Neural cell (in vitro differentiated cells): ENCODE data around the gene C6orf132.

ENCODE experiments used
- EP300 ChIP-seq: fragments of 450-650 bp; conservative IDR thresholded peaks from 2 replicates; pipeline ENCODE4 v1.6.1; 2014; ENCODE audit warnings: antibody characterized with exemption, mild to moderate bottlenecking, moderate library complexity; ENCODE audit not compliant: poor library complexity, severe bottlenecking
- EZH2 ChIP-seq: fragments of 200-600, 300-800 bp; shearing (Covaris generic), sonication (generic); IDR thresholded peaks from 2 replicates; pipeline ENCODE4 v1.6.1; 2014; ENCODE audit warnings: antibody characterized with exemption, low read length, borderline replicate concordance, mild to moderate bottlenecking; ENCODE audit not compliant: insufficient read depth, poor library complexity, severe bottlenecking
- MXI1 ChIP-seq: fragments of 450-650 bp; conservative IDR thresholded peaks from 2 replicates; pipeline ENCODE4 v1.6.1; 2014; ENCODE audit warnings: antibody characterized with exemption, mild to moderate bottlenecking; ENCODE audit not compliant: poor library complexity, severe bottlenecking
- POLR2AphosphoS5 ChIP-seq: IDR thresholded peaks from 2 replicates; pipeline ENCODE4 v1.6.1; 2012
- RAD21 ChIP-seq: fragments of 450-650 bp; conservative IDR thresholded peaks from 2 replicates; pipeline ENCODE4 v1.6.1; 2014; ENCODE audit warnings: antibody characterized with exemption, mild to moderate bottlenecking, moderate library complexity
- REST ChIP-seq: IDR thresholded peaks from 2 replicates; pipeline ENCODE4 v1.6.1; 2012; ENCODE audit warnings: borderline replicate concordance
- SMC3 ChIP-seq: fragments of 450-650 bp; conservative IDR thresholded peaks from 2 replicates; pipeline ENCODE4 v1.6.1; 2014; ENCODE audit warnings: antibody characterized with exemption, mild to moderate bottlenecking, moderate library complexity; ENCODE audit not compliant: poor library complexity
- TAF1 ChIP-seq: IDR thresholded peaks from 2 replicates; pipeline ENCODE4 v1.6.1; 2012; ENCODE audit warnings: low read depth
- TF ChIP-seq, protein P1 (sequence below): fragments of 450-650 bp; IDR thresholded peaks from 2 replicates; pipeline ENCODE4 v1.5.1; 2014; ENCODE audit warnings: antibody characterized with exemption, mild to moderate bottlenecking, moderate library complexity; ENCODE audit not compliant: poor library complexity, severe bottlenecking

DNA sequence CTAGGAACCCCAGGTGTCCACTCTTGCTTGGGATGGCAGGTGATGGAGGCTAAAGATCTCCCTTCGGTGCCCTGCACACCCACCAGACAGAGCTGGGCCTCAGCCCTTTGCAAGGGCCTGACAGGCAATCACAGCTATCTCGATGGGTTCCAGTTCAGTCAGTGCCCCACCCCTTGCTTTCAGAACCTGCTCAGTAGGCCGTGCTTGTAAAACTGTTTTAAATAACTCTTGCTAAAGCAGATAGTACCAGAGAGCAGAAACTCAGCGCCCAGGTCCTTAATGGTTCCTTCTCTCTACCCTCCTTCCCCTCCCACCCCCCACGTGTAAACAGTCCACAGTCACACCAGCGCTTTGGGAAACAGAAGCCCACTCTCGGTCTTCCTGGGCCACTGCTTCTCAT lies 39.2 kb downstream of the C6orf132 start:
- TF ChIP-seq RAD21 (no peak), EP300 (no peak), EZH2 (no peak), REST (no peak), POLR2AphosphoS5 (no peak), SMC3 (no peak), TAF1 (no peak), MXI1 (no peak)
- TF ChIP-seq, protein P1, sequence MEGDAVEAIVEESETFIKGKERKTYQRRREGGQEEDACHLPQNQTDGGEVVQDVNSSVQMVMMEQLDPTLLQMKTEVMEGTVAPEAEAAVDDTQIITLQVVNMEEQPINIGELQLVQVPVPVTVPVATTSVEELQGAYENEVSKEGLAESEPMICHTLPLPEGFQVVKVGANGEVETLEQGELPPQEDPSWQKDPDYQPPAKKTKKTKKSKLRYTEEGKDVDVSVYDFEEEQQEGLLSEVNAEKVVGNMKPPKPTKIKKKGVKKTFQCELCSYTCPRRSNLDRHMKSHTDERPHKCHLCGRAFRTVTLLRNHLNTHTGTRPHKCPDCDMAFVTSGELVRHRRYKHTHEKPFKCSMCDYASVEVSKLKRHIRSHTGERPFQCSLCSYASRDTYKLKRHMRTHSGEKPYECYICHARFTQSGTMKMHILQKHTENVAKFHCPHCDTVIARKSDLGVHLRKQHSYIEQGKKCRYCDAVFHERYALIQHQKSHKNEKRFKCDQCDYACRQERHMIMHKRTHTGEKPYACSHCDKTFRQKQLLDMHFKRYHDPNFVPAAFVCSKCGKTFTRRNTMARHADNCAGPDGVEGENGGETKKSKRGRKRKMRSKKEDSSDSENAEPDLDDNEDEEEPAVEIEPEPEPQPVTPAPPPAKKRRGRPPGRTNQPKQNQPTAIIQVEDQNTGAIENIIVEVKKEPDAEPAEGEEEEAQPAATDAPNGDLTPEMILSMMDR = no peak
